Ramos (cell line): ENCODE results near the gene MMD.
"Not testable (repeated sequence)": the region's sequence is repeated elsewhere in the genome, so short reads cannot be mapped to it uniquely, and the experiment has no call there.

Experiments
- in situ Hi-C: fragments of 300-500 bp; cut with MboI; formaldehyde crosslinking; loops from one replicate; pipeline ENCODE4 v1.14.3; 2022; ENCODE audit warnings: low sequenced_read_pairs; ENCODE audit not compliant: unreplicated experiment

The MMD gene

GRCh38 chr17:55402374-55402773 lies 19.3 kb downstream of the MMD start:
- in situ Hi-C loops = no loop called here

GRCh38 chr17:55398689-55399088 lies 22.9 kb downstream of the MMD start:
- in situ Hi-C loops = no loop called here

DNA sequence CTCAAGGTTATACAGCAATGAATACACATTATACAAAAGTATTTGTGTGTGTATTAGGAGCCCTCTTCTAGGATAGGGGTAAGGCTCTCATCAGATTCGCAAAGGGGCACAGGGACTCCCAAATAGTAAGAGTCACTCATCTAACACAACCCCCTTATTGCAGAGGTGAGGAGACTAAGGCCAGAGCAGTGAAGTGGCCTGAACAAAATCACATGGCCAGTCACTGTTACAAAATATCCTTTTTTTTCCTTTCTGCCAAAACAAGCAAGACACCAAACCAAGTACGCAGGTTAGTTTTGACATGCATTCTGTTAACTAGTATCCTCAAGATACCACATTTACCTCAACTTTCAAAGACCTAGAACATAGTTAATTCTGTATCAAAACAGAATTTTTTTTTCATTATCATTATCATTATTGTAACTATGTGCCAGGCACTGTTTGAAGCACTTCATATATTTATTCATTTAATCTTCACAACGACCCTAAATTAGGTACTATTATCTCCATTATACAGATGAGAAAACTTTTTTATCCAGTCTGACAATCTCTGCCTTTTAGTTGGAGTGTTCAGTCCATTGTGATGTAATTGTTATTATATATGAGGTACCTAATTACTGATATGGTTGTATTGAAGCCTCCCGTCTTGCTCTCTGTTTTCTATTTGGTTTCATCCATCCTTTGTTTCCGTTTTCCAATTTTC lies 25.7 kb downstream of the MMD start:
- in situ Hi-C loops = no loop called here

DNA sequence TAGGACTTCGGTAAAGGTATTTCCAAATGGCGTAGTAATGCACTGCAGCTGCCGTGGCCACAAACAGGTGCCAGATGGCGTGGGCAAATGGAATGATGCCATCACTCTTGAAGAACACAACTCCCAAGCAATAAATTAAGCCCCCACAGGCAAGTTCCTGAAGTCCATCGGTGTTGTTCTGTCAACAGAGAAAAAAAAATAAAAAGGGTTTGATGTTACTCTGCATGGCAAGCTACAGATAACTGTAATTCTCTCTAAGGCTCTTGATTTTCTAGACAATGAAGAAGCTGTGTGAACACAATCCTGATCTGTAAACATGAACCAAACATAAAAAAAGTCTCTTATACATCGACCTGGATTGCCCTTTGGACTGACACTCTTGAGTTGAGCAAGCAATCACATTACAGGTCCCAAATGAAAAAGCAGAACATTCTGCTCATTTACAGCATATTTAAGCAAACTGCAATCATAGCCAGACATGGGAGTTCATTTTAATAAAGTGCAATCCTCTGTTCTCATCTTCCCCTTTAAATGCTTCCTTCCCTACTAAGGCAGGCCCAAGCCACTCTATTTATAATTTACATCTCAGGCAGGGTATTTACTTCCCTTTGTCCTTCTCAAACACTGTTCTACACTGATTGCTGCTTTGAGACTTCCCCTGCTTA lies 27.1 kb downstream of the MMD start:
- in situ Hi-C loops = no loop called here

DNA sequence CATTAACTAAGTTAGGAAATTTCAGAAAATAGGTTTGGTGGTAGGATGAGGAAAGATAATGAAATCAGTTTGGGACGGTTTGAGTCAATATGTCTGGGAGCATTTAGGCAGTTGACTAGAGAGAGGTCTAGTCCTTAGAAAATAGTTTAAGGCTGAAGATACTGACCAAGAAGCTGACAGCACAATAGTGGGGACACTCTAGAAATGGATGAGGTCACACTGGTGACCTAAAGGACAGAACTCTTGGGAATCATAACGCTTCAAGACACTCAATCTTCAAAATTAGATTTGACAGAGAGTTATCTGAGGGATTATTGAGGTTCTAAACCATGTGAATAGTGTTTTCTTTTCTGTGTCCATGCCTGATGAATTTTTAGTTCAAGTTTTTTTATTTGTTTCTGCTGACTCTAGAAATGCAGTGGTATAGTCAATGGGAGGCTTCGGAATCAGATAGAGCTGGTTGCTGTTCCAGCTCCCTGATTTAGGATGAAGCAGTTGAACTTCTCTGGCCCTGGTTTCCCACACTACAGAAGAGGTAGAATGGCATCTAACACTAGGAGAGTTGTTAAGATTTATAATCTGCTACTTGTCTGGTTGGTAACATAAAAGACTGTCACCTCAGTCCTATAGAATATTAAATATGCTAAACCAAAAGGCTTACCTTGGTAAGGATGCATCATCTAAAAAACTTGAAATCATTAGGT lies 29.7 kb downstream of the MMD start:
- in situ Hi-C loops = no loop called here

DNA sequence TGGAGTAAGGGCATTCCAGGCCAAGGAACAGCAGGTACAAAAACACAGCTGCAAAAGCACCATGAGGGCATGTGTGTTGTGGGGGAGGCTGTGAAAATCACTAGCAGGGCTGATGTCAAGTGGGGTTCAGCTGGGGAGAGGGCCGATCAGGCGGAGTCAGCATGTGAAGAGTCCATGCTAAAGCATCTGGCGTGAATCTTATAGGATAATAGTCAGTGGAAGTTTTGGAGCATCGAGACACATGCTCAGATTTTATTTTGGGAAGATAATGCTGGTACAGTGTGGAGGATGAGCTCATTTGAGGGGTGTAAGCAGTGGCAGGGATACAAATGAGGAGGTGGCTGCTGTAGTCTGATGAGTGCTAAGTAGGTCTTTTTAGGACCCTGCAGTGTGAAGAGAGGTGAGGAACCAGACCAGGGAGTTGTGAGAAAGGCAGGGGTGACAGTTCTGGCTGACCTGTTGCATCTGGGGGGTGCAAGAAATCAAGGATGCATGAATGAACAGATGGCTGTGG lies 30.3 kb downstream of the MMD start:
- in situ Hi-C loops = no loop called here

DNA sequence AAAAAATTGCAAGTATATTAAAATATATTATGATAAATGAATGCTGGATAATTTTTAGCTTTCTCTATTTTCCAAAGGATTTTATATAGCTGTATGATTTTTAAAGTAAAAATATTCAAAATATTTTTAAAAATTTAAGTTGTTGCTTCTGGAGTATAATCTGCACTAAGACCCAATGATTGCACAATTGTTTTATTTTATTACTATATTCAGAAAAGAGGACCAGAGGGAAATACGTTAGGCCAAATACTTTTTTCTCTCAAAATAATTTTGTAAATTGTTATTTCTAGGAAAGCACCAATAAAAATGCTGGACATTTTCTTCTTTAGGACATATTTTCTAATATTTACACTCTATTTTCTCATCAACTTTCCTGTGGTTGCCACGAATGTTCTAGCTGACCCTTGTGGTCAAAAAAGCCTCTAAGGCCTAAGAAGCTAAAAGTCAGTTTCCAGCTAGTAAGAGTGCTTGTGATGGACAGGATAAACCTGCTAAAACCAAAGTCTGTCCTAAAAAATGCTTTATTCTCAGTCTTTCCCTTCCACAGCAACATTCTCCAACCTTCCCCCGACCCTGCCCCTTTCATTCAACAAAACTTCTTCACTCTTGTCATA lies 31.2 kb downstream of the MMD start:
- in situ Hi-C loops = no loop called here

DNA sequence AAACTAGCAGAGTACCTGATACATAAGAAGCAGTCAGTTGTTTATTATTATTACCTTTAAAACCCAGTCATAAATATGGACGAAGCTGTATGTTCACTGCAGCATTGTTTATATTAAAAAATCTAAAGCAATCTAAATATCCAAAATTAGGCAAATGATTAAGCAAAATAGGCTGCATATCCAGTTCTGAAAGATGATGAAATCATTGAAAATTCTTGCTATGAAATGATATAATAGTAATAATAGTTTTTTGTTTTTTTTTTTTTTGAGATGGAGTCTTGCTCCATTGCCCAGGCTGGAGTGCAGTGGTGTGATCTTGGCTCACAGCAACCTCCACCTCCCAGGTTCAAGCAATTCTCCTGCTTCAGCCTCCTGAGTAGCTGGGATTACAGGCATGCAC lies 31.9 kb downstream of the MMD start:
- in situ Hi-C loops = not testable (repeated sequence)

GRCh38 chr17:55388842-55389241 lies 32.8 kb downstream of the MMD start:
- in situ Hi-C loops = no loop called here

DNA sequence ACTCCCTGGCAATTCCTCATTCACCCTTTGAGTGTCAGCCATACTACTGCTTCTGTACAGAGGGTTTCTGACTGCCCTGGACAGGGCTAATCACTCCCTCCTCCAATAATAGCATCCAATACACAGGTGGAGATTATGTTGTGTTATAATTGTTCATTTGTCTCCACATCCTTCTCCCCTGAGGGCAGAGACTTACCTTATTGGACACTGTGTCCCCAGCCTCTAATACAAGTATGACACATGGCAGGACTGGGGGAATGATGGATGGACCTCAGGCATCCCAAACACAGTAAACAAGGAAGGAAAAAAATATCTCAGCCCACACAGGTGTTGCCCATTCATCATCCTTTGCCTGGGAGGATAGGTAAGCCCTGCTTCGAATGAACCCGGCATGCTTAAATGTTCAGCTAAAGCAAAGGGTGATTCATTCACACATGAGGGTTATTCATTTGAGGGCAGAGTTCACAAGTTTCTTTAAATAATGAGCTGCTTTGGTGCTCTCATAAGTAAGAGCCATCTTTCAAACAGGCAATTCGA lies 34.8 kb downstream of the MMD start:
- in situ Hi-C loops = no loop called here

- in situ Hi-C loops = no loop called here
Observed at GRCh38 chr17:55384643-55385232, 36.9 kb downstream of the MMD start.

DNA sequence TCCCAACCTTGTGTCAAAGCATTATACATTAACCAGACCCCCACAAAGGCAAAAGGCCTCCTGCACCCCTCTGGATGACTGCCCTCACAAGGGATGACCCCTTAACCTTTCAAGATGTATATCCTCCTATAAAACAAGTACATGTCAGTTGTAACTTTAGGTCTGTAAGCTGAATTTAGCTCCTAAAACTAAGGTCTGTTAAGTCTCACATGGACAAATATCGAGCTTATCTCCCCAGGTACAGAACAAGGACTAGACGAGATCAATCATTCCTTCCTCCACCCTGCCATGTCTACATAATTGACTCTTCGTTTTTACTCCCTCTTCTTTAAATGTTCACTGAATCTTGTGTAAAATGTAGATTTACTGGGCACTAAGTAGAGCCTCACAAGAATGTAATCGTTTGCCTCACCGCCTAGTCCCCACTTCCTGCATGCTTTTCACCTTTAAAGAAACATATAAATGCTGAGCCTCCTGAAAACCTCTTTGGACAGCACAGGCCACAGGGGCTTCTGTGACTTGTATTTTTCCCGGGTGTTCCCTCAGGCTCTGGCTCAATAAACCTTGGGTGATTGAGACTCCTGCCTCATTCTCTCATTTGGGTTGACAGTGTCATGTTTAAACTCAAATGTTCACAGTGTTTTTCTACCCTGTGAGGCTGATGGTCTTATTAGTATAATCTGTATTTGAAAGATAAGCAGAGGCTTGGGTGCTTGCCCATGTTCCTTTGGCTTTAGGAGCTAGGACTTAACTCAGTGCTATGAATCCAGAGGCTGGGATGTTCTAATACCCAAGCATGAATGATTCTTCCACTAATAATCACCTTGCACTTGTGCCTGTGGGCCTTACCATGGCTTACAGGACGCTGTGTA lies 37.6 kb downstream of the MMD start:
- in situ Hi-C loops = no loop called here

GRCh38 chr17:55381017-55381770 lies 40.4 kb downstream of the MMD start:
- in situ Hi-C loops = no loop called here

DNA sequence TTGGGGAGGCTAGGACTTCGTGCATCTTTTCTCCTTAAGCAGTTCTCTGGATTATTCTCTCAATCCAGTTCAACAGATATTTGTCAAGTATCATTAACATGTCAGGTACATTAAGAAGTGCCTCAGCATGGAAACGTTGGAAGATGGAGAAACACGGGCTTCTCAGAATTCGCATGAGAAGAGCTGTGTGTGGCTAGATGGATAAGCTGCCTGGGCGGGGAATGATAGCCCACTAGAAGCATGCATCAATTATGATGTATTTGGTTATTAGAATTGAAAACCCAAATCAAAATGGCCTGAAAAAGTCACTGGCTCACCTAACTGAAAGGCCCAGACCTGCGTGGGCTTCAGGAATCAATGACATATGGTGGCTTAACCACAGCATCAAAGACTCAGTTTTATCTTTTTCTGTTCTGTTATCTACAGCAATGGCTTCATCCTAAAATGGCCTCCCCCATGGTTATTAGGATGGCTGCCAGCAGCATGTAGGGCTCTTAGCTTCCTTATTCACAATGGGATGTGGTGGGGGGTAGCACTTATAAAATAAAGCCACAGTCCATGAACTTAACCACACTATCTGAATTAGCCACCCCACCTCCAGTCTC lies 43.9 kb downstream of the MMD start:
- in situ Hi-C loops = no loop called here

GRCh38 chr17:55368706-55369105 lies 52.9 kb downstream of the MMD start:
- in situ Hi-C loops = no loop called here

GRCh38 chr17:55366020-55366481 lies 55.6 kb downstream of the MMD start:
- in situ Hi-C loops = no loop called here

- in situ Hi-C loops = no loop called here
Observed at GRCh38 chr17:55363033-55363432, 58.6 kb downstream of the MMD start.

- in situ Hi-C loops = no loop called here
Observed at GRCh38 chr17:55360971-55361370, 60.7 kb downstream of the MMD start.
